Measurements from ENCODE around the gene TBX1. TPM values are rescaled to one million over a fixed set of nuclear protein-coding genes. Genes with fewer than 3 reads are reported as not detected.

The TBX1 gene
- total RNA-seq, 1 donor from 2014 or later, result 24.2 TPM

DNA sequence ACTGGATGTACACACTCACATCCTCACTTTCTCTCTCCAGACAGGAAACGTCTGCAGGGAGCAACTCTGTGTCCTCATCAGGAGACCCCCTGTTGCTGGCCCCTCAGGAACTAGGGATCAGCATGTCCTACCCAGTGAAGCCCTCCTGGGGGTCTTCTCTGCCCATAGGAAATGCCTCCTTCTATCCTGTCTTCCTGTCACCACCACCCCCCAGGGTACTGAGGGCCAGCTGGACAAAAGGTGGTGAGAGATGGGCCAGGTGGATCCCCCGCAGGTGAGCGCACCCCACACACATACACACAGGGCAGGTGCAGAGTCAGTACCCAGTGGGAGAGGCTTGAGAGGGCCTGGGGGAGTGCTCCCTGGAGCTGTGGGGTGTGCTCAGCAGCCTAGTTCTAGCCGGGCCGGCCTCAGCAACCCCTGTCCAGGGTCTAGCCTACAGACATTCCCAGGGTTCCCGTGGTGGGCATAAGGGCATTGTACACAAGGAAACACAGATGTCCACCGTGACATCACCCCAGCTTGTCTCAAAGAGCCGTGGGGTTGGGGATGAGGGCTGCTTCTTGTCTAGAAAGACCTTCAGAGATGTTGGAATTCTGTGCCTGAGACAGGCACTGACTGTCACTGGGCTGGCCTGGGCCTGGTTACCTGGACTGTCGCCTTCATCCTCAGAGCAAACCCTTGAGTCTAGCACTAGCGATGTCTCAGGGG lies 28.0 kb upstream of the TBX1 start:
- Mint-ChIP-seq H3K27me3 (ENCODE audit: unreplicated experiment) (no peaks in the 10 kb centered on the region), H3K9me3 (ENCODE audit: unreplicated experiment) (no peaks in the 10 kb centered on the region), H3K4me3 (ENCODE audit: unreplicated experiment) (no peak overlapping the region), H3K4me1 (ENCODE audit: unreplicated experiment) (peaks cover 6% of the 10 kb centered on the region), H3K36me3 (ENCODE audit: unreplicated experiment) (no peaks in the 10 kb centered on the region), H3K27ac (ENCODE audit: unreplicated experiment) (no peak overlapping the region)
- TF ChIP-seq, protein P1, sequence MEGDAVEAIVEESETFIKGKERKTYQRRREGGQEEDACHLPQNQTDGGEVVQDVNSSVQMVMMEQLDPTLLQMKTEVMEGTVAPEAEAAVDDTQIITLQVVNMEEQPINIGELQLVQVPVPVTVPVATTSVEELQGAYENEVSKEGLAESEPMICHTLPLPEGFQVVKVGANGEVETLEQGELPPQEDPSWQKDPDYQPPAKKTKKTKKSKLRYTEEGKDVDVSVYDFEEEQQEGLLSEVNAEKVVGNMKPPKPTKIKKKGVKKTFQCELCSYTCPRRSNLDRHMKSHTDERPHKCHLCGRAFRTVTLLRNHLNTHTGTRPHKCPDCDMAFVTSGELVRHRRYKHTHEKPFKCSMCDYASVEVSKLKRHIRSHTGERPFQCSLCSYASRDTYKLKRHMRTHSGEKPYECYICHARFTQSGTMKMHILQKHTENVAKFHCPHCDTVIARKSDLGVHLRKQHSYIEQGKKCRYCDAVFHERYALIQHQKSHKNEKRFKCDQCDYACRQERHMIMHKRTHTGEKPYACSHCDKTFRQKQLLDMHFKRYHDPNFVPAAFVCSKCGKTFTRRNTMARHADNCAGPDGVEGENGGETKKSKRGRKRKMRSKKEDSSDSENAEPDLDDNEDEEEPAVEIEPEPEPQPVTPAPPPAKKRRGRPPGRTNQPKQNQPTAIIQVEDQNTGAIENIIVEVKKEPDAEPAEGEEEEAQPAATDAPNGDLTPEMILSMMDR (IDR thresholded peaks at IDR 0.05), result no peak
- DNase-seq (ENCODE audit: extremely low spot score, unreplicated experiment), result no peak

DNA sequence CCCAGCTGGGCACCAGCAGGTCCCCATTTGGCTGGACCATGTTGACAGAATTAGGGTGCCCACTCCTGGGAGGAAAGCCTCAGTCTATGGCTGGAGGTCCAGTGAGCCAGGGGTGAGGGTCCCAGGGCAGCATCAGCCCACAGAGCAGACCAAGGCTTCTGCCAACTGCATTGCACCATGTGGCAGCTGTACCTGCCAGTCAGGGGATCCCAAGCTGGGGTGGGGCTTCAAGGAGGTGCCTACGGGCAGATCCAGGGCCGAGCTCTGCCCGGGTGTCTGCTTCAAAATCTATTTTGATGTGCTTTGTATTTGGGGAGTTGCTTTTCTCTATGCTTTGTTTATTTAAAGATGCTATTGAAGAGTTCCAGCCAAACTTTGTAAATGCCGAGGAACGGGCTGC lies 26.8 kb upstream of the TBX1 start:
- Mint-ChIP-seq H3K4me1 (ENCODE audit: unreplicated experiment) (peaks cover 6% of the 10 kb centered on the region), H3K36me3 (ENCODE audit: unreplicated experiment) (no peaks in the 10 kb centered on the region), H3K4me3 (ENCODE audit: unreplicated experiment) (no peak overlapping the region), H3K27me3 (ENCODE audit: unreplicated experiment) (no peaks in the 10 kb centered on the region), H3K9me3 (ENCODE audit: unreplicated experiment) (no peaks in the 10 kb centered on the region), H3K27ac (ENCODE audit: unreplicated experiment) (no peak overlapping the region)
- TF ChIP-seq, protein P1 (IDR thresholded peaks at IDR 0.05), result no peak
- no peak for DNase-seq (ENCODE audit: extremely low spot score, unreplicated experiment)

DNA sequence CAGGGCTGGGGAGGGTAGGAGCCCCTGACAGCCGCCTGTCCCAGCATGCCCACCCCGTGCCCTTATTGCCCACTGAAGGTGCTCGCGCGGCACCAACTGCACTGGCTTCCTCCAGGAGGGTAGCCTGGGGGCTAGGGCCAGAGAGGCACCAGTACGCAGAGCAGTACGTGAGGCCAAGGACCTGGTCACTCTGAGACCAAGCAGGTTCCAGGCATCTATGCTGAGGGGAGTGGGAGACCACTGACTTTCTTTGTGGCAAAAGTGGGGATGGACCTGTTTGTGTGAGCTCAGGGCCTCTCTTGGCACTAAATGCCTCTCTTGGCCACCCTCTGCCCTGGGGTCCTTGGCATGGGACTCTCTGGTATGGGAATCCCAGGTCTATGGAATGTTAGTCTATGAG lies 26.4 kb upstream of the TBX1 start:
- TF ChIP-seq, protein P1 (IDR thresholded peaks at IDR 0.05), result no peak
- Mint-ChIP-seq H3K9me3 (ENCODE audit: unreplicated experiment) (no peaks in the 10 kb centered on the region), H3K4me1 (ENCODE audit: unreplicated experiment) (peaks cover 6% of the 10 kb centered on the region), H3K27me3 (ENCODE audit: unreplicated experiment) (no peaks in the 10 kb centered on the region), H3K36me3 (ENCODE audit: unreplicated experiment) (no peaks in the 10 kb centered on the region), H3K27ac (ENCODE audit: unreplicated experiment) (no peak overlapping the region), H3K4me3 (ENCODE audit: unreplicated experiment) (no peak overlapping the region)
- DNase-seq (ENCODE audit: extremely low spot score, unreplicated experiment), result no peak

DNA sequence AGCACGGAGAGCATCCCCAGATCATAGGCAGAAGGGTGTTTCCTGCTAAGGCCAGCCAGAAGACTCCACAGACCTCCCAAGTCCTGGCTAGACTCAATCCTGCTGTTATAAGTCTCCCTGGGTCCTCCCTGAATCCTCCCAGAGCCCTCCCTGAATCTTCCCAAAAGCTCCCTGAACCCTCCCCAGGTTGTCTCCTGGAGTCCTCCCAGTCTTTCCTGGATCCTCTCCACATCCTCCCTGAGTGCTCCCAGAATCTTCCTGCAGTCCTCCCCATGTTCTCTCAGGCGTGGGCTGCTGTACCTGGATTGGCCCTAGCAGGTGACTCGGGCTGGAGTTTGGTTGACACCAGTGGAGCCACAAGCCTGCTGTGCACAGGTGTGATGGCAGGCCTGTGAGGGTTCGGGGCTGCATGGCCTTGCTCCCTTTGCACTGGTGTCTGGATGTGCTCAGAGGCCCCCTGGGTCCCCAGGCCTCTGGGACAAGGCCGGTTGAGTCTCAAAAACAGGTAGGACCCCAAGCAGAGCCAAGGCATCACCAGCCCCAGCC lies 25.7 kb upstream of the TBX1 start:
- H3K27me3 Mint-ChIP-seq (ENCODE audit: unreplicated experiment), result no peaks in the 10 kb centered on the region
- H3K4me3 Mint-ChIP-seq (ENCODE audit: unreplicated experiment), result no peak overlapping the region
- H3K36me3 Mint-ChIP-seq (ENCODE audit: unreplicated experiment), result no peaks in the 10 kb centered on the region
- H3K4me1 Mint-ChIP-seq (ENCODE audit: unreplicated experiment), result peaks cover 6% of the 10 kb centered on the region
- no peaks in the 10 kb centered on the region for H3K9me3 Mint-ChIP-seq (ENCODE audit: unreplicated experiment)
- TF ChIP-seq, protein P1 (IDR thresholded peaks at IDR 0.05), result no peak
- H3K27ac Mint-ChIP-seq (ENCODE audit: unreplicated experiment), result no peak overlapping the region
- DNase-seq (ENCODE audit: extremely low spot score, unreplicated experiment), result no peak

DNA sequence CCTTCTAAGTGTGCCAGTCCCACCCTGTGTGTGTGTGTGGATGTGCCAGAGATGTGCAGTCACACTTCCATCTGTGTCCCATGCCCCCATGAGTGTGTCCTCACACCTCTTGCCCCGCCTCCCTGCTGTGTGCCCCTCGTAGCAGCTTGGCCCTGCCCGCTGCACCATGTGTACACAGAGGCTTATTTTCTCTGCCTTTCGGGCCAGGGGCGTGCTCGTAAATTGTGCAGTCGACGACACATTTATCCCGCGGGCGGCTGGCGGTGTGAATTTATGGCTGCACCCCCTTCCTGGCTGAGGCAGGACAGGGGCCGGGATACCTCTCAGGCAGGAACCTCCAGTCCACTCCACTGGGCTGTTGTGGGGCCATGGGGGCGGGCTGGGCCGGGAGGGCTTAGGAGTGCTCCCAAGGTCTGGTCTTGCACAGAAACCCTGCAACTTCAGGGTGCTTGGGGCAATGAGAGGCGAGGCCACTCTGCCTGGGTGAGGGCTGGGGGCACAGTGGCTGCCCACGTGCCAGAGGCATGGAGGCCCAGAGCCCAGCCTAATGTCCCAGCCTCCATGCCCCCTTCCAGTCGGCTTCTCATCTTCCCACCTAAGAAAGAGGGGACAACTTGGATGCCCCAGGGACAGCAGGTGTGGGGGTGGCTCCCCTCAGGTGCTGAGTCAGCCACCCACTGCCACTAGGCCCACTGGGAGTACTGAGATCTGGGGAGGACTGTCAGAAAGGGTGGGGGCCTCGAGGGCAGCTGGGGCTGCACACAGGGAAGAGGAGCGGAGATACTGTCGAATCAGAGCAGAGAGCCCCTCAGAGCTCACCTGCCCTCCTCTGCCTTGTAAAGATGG lies 24.7 kb upstream of the TBX1 start:
- H3K36me3 Mint-ChIP-seq (ENCODE audit: unreplicated experiment), result no peaks in the 10 kb centered on the region
- H3K27ac Mint-ChIP-seq (ENCODE audit: unreplicated experiment), result no peak overlapping the region
- H3K4me3 Mint-ChIP-seq (ENCODE audit: unreplicated experiment), result no peak overlapping the region
- no peaks in the 10 kb centered on the region for H3K27me3 Mint-ChIP-seq (ENCODE audit: unreplicated experiment)
- TF ChIP-seq, protein P1 (IDR thresholded peaks at IDR 0.05), result no peak
- H3K4me1 Mint-ChIP-seq (ENCODE audit: unreplicated experiment), result no peaks in the 10 kb centered on the region
- H3K9me3 Mint-ChIP-seq (ENCODE audit: unreplicated experiment), result no peaks in the 10 kb centered on the region
- no peak for DNase-seq (ENCODE audit: extremely low spot score, unreplicated experiment)
